Iris pigment epithelial cell (primary cell): ENCODE data around the gene SLC5A6.

Experiments
- DNase-seq: peaks from one replicate; pipeline ENCODE4 v3.0.0-alpha.2; 2011; ENCODE audit warnings: low read depth

Gene SLC5A6

DNA sequence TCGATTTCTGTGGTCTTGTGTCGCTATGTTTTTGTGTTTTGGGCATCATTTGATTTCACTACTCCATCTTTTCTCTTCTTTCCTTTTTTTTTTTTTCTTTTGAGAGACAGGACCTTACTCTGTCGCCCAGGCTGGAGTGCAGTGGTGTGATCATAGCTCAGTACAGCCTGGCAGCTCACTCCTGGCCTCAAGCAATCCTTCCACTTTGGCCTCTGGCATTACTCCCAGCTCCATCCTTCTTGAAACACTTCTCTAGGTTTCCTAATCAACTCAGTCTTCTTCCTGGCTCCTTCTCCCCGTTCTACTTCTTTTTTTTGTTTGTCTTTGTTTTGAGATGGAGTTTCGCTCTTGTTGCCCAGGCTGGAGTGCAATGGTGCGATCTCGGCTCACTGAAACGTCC, 36.7 kb downstream of the SLC5A6 start:
- no peak for DNase-seq

DNA sequence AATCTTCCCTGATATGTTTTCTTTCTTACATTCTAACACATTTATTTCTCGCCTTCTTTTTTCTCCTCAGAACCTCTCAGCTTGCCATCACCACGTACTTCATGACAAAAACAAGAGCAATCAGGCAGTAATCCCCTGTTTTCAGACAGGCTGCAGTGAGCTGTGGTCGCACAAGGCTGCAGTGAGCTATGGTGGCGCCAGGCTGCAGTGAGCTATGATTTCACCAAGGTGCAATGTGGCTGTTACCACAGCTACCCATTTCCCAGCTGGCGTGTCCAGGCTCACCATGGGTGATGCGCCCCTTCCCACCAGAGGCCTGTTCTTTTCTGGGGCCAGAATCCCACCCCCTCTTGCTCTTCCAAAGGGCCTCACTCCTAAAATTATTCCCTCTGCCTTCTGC, 37.4 kb downstream of the SLC5A6 start:
- DNase-seq: no peak

DNA sequence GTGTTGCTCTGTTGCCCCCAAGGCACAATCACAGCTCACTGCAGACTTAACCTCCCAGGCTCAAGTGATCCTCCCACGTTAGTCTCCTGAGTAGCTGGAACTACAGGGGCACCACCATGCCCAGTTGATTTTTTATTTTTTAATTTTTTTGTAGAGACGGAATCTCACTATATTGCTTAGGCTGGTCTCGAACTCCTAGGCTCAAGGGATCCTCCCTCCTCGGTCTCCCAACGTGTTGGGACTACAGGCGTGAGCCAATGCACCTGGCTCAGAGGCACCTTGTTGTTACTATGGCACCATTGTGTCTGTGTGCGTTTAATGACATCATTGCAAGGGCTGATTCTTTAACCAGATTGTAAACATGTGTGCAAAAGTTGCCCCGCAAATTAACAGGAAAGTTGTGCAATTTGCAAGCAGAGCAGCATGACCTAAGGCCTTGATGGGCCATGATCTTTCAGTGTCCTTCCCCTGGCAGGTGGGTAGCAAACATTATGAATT, 40.7 kb downstream of the SLC5A6 start:
- no peak for DNase-seq

DNA sequence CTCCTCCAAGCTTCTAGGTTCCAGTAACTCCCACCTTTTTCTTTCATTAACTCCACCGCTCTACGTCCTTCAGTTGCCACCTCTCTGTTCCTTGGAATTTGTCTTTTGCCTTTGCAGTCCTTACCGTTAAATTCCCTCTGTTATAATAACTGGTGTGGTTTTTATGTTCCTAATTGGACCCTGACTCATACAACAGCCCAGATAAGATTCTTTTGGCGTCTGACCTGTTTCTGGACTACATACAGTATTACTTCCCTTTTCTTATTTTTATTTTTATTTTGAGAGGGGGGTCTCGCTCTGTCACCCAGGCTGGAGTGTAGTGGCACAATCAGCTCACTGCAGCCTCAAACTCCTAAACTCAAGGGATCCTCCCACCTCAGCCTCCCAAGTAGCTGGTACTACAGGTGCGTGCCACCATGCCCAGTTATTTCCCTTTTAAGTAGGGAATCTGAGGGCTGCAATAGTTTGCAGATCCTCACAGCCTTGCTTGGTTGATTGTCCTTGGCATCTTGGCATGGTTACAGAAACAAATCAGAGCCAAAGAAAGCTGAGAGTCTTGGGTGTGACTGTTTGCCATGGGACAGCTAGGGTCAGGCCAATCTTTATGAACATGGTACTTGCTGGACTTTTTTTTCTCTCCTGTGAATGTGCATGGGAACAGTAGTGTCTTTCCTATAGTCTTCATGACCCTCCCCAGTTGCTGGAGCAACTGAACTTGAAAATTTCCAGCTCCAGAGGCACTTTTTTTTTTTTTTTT, 41.3 kb downstream of the SLC5A6 start:
- no peak for DNase-seq

DNA sequence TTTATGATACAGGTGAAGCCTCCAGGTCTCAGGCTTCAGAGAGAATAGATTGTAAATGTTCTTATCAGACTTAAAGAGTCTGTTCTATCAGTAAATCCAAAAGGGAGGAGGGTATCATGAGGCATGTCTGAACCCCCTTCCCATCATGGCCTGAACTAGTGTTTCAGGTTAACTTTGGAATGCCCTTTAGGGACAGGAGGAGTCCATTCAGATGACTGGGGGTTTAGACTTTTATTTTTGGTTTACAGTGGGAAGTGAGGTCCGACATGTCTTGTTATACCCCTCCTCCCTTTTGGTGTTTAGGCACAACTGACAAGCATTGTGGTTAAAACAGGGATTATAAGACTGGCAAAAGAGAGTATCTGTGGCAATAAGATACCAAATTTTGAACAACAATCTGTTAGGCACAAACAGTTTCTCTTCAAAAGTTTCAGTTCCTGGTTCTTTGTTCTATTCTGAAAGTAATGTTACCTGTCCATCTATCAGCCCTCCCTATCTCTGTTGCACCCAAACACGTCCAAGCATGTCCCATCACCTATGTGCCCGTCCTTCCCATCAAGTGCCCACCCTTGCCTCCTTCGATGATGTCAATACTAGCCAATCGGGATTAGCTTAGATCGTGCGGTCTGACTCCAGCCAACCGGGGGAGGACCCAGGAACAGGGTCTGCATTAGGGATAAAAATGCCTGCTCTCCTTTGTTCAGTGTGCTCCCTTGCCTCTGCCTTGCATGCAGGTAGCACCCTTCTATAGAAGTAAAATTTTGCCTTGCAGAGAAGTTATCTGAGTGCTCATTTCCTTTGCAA, 46.9 kb downstream of the SLC5A6 start:
- DNase-seq: no peak

DNA sequence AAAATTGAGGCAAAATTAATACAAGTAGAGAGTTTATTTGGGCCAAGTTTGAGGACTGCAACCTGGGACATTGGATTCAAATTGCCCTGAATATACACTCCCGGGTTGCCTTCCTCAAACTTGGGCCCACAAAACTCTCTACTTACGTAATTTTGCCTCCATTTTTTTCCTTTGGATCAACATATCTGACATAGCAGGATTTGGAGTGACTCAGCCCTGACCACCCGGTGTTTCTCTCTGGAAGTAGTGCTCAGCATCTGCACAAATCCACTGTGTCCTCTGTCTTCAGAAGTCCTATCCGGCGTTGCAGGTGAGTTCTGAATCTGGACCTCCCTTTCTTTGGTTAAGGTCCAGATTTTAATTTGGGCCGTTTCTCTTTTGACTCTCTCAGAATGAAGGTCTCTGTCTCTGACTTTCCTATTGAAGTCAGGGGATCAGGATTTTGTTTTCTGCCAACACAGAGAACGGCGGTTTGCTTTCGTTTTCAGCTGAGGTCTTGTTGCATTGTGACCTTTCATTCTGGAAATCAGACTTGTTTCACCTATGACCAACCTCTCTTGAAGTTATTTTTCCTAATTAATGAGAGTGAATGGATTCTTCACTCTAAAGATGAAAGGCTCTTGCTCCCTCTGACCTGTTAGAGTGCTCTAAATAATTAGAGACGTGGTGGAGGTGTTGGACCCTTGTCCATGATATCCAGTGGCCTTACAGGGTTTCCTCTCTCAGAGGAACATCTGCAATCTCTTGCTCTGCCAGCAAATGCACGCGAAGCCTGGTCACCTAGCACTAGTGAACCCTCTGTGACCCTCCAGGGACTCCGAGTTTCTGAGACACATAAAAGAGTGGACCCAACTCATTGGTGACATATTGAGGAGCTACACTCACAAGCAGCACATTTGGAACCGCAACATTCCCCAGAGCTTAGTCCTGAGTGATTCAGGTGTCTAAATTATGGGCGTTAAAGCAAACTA, 49.6 kb downstream of the SLC5A6 start:
- DNase-seq: peak; percentile 59

DNA sequence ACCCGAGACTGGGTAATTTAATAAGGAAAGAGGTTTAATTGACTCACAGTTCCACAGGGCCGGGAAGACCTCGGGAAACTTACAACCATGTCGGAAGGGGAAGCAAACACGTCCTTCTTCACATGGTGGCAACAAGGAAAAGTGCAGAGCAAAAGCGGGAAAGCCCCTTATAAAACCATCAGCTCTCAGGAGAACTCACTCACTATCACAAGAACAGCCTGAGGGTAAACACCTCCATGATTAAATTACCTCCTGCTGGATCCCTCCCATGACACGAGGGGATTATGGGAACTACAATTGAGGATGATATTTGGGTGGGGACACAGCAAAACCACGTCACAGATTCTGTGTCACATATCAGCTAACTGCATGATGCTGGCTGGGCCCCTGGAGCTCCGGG, 51.9 kb downstream of the SLC5A6 start:
- no peak for DNase-seq

DNA sequence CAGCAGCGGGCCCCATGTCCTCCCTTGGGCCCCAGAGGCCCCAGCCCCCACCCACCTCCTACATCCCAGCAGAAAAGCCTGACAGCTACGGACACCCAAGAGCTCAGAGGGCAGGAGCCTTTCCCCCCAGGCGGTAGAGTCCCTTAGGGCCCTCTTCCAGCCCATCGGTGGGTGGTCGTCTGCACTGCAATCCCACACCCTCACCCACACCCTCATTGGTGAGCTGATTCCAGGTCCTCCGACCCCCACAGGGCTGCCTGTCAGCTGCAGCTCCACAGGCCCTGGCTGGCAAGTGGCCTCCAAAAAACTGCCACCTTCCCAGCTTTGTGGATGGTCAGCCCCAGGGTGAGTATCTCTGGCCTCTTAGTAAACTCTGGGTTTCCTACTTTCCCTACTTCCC, 52.8 kb downstream of the SLC5A6 start:
- DNase-seq: no peak

DNA sequence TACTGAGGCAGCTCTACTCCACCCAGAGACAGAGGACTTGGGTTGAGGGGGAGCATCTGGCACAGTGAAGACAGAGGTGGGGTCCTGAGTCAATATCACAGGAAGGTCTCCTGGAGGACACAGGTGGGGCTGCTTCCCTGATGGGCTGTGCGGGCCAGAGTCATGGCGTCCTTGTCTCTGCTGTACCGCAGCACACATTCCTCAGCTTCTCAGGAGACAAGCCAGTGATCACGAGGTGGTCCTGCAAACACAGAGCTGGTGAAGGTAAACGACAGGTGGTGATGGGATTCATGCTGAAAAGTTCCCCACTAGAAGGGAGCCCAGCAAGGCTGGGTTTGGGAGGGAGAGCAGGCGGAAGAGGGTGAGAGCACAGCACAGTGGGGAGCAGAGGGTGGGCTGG, 53.6 kb downstream of the SLC5A6 start:
- no peak for DNase-seq

DNA sequence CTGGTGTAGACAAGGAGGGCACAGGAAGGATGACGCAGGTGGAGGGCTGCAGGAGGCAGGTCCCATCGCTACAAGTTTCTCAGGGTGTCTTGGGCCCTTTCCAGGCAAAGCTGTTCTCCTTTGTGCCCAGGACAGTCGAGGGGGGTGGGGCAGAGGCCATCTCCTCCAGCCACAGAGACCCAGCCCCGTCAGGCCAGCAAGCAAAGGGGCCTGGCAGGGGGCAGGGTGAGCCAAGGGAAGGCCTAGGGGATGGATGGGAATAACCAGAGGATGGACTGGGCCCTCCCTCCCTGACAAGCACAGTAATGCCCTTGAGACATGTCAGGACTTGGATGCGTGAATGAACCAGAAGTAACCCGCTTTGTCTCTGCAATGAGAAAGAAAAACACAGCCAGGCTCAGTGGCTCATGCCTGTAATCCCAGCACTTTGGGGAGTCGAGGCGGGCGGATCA, 57.0 kb downstream of the SLC5A6 start:
- DNase-seq: no peak

DNA sequence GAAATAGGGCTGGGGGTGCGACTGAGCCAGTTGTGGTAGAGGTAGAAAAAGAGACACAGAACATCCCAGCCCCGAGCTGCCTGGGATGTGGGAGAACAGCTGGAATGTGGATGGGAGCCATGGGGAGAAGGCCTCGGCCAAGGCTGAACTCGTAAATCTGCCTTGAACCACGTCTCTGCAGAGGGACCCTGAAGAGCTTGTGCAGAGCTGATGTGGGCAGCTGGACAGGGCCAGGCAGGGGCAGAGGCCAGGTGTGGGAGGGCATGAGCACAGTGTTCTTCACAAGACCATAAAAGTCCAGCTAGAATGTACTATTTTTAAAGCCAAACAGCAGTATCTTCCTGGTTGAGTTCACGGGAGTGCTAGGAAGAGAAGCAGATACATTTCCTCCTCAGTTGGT, 57.6 kb downstream of the SLC5A6 start:
- no peak for DNase-seq

DNA sequence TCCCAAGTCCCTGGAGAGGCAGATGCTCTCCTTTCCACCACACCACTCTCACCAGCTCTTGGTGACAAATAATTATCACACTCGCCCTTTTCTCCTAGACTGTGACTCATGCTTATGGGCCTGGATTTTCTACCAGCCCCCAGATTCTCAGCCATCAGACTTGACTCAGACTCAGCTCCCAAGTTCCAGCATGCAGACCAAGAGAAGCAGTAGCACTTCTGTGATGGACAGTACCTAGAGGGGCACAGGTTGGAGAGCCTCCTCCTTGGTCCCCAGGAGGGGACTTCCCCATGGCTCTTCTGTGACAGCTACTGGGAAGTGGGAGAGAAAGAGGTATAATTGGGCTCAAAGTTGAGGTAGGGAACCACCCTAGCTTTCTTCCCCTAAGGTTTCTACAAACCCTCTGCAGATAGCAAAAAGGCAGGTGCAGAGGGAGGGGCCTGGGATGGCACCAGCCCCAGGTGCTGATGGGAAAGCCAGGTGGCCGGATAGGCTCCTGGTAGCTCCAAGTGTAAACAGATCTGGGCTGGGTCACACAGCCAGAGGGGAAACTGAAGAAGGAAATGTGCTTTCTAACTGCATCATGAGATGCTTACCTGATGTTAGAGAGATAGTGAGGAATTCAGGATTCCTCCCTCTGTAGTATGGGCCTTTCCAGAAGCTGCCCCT, 59.1 kb downstream of the SLC5A6 start:
- DNase-seq: peak; percentile 49

DNA sequence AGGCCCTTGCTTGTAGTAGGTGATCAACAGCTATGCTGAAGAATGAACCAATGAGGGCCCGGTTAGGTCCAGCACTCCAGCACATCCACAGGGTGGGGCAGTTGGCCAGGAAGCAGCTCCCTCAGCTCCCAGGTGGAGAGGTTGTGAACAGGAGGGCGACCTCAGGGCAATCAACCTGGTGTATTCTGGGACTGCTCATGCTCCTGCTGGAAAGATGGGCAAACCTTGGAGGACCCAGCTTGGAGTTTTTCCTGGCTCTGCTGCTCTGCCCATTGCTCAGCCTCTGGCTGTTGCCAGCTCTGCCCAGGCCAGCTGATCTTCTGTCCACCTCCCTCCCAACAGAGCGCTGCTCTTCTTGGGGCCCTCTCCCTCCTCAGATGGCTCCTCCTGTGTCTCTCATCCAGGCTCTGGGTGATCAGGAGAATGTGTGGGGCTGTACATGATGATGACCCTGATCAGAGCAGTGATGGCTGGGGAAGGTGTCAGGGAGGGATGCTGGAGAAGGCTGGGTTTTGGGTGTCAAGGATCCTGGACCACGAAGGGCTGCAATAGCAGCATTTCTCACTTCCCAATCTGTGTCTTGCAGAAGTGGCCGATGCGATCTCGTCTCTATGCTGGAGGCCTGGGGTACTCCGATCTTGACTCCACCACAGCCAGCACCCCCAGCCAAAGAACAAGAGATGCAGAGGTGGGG, 59.8 kb downstream of the SLC5A6 start:
- no peak for DNase-seq

DNA sequence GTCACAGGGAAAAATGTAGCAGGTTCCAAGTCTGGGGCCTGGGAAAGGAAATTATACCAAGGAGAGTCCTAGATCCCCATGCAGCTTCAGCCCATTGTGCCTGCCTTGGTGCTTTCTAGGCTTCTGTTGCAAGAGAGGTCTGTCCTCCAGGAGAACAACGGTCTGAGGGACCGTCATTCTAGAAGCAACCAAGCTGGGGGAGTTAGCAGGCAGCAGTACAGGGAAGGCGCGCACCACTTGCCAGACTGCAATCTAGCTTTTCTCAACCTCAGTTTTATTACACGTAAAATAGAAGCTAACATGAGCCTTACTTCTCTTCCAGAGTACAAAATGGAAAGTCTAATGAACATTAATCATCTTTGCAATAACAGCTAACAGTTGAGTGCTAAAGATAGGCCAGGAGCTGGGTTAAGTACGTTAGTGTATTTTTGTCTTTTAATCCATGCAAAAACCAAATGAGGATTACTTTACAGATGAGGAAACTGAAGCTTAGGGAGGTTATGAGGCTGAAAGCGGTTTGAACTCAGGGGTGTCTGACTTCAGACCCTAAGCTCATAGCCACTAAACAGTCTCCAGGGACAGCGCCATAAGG, 61.3 kb downstream of the SLC5A6 start:
- DNase-seq: no peak
